Measurements from ENCODE around the gene AFAP1. TPM values are rescaled to one million over a fixed set of nuclear protein-coding genes. Genes with fewer than 3 reads are reported as not detected.

The AFAP1 gene
- total and polyA plus RNA-seq, 2 donors (not counting 3 experiments of a cell fraction or from before 2014, with no cell fraction given): 32.3 to 103 TPM

GRCh38 chr4:7812231-7812857 lies 127.3 kb downstream of the AFAP1 start:
- ChIA-PET POLR2A (no interaction called here), CTCF (interaction anchor here (1.1 to 2.7 kb wide), 4 partner anchors 8 to 126 kb away, joined by 3 to 11 read pairs (median 4); no protein-coding TSS in a partner anchor)
- intact Hi-C loops (cut with micrococcal nuclease) (no loop called here), dilution Hi-C loops (cut with MboI; ENCODE audit: extremely low pct_ligation_motif_present, low sequenced_read_pairs) (no loop called here)
- BruUV-seq (replicated peaks): no TSS peak
- H3K9ac ChIP-seq (replicated peaks; ENCODE audit: extremely low read depth, insufficient read depth, low read length): no peak overlapping the region
- no peaks in the 10 kb centered on the region for H3K27me3 ChIP-seq (ENCODE audit: control insufficient read depth in 2 of 2, insufficient read depth in 2 of 2, low read length in 2 of 2)
- no peaks in the 10 kb centered on the region for H4K20me1 ChIP-seq (replicated peaks; ENCODE audit: control insufficient read depth, extremely low read depth, insufficient read depth, low read length)
- no peak overlapping the region for H3K27ac ChIP-seq (ENCODE audit: insufficient read depth, low read depth, low read length)
- TF ChIP-seq, protein P1, sequence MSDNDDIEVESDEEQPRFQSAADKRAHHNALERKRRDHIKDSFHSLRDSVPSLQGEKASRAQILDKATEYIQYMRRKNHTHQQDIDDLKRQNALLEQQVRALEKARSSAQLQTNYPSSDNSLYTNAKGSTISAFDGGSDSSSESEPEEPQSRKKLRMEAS (IDR thresholded peaks at IDR 0.05; ENCODE audit: insufficient read depth, insufficient read length): no peak
- TF ChIP-seq GATA2 (IDR thresholded peaks at IDR 0.05; ENCODE audit: insufficient read depth, insufficient read length, low read depth, low read length) (no peak), FOS (IDR thresholded peaks at IDR 0.05; ENCODE audit: borderline replicate concordance, insufficient read depth, low read length) (no peak), POLR2A (IDR thresholded peaks at IDR 0.05; ENCODE audit: low read depth, low read length) (no peak), MYC (IDR thresholded peaks at IDR 0.05; ENCODE audit: low read depth, low read length) (no peak), EZH2 (IDR thresholded peaks at IDR 0.05; ENCODE audit: borderline replicate concordance, low read depth, low read length, severe bottlenecking) (no peak), POLR2AphosphoS5 (IDR thresholded peaks at IDR 0.05; ENCODE audit: insufficient read depth, low read depth, low read length) (no peak), CTCF (IDR thresholded peaks at IDR 0.05; ENCODE audit: extremely low read depth in 1 of 2, insufficient read depth in 1 of 2, low read depth in 1 of 2, low read length in 2 of 2) (no peak), JUN (IDR thresholded peaks at IDR 0.05; ENCODE audit: borderline replicate concordance, insufficient read depth, insufficient read length, low read depth) (no peak)
- H3K4me3 ChIP-seq (replicated peaks in 1 of 3; ENCODE audit: insufficient read depth in 1 of 3, low read depth in 1 of 3, low read length in 3 of 3): no peak overlapping the region
- no peaks in the 10 kb centered on the region for H3K9me1 ChIP-seq (replicated peaks; ENCODE audit: control insufficient read depth, extremely low read depth, insufficient read depth, low read length)
- H3K9me3 ChIP-seq (replicated peaks; ENCODE audit: control insufficient read depth, insufficient read depth, low read length): peaks cover 9% of the 10 kb centered on the region
- H3K4me2 ChIP-seq (ENCODE audit: insufficient read depth, low read length): no peak overlapping the region
- peaks cover 30 to 36% of the 10 kb centered on the region in 2 experiments for H3K36me3 ChIP-seq (ENCODE audit: control insufficient read depth in 2 of 2, extremely low read depth in 1 of 2, insufficient read depth in 2 of 2, low read length in 2 of 2)
- peaks cover 32% of the 10 kb centered on the region for H3K79me2 ChIP-seq (ENCODE audit: control insufficient read depth, insufficient read depth, low read length)
- peaks cover 21% of the 10 kb centered on the region for H3K4me1 ChIP-seq (ENCODE audit: control insufficient read depth, extremely low read depth, insufficient read depth, low read length)
- DNase-seq (ENCODE audit: low read depth, low spot score) (no peak), FAIRE-seq (no peak)
- H2AFZ ChIP-seq (ENCODE audit: low read depth, low read length): no peak overlapping the region
